ENCODE data around the gene ANO3.

DNA sequence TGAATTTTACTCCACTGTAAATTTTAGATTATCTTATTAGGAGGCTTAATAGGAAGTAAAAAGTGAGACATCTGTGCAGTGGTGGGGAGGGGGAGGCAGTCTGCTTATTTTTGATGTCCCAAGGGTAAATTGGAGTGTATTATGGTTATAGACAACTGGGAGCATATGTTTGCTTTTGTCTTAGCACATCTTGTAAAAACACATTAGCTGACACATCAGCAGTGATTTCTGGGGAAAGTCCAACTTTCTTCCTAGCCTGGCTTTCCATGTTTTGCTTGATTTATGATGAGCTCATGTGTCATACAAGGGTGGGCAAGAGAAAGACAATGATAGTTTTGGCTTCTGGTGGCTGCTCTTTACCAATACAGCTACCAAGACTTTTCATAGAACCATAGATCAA lies 4.0 kb downstream of the ANO3 start:
- no peak for TF ChIP-seq POLR2A (IDR thresholded peaks at IDR 0.05)
- TF ChIP-seq, protein P1, sequence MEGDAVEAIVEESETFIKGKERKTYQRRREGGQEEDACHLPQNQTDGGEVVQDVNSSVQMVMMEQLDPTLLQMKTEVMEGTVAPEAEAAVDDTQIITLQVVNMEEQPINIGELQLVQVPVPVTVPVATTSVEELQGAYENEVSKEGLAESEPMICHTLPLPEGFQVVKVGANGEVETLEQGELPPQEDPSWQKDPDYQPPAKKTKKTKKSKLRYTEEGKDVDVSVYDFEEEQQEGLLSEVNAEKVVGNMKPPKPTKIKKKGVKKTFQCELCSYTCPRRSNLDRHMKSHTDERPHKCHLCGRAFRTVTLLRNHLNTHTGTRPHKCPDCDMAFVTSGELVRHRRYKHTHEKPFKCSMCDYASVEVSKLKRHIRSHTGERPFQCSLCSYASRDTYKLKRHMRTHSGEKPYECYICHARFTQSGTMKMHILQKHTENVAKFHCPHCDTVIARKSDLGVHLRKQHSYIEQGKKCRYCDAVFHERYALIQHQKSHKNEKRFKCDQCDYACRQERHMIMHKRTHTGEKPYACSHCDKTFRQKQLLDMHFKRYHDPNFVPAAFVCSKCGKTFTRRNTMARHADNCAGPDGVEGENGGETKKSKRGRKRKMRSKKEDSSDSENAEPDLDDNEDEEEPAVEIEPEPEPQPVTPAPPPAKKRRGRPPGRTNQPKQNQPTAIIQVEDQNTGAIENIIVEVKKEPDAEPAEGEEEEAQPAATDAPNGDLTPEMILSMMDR (IDR thresholded peaks at IDR 0.05): no peak

All from right lobe of liver (tissue), 4 donors.